Activated CD4-positive, CD25-positive, alpha-beta regulatory T cell treated with anti-CD3 and anti-CD28 coated beads, Interleukin-2, amount 50 U/mL, for 16 hours (primary cell): Measurements from ENCODE around the gene SHISAL1.

Experiments
- DNase-seq: peaks from one replicate; pipeline ENCODE4 v3.0.0-alpha.2; 2020; ENCODE audit warnings: low read depth, low spot score

SHISAL1 gene

DNA sequence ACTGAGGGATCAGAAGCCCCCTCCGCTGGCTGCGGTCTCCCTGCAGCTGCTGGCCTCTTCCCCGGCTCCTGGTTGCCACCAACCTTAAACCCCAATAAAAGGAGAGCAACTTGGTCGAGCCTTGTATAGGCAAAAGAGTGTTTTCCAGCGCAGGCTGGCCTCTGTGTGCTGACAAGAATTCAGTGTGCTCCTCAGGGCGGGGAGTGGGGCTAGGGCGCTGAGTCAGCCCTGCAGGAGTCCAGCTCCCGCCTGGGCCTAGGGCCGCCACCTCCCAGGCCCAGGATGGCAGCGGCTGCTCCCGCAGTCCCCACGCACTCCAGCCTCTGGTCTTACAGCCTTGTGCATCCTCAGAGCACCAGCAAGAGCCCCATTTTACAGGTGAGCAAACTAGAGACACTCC is at the start of gene SHISAL1:
Gene SHISAL1, minus strand, starts transcription at position 186 of the 400 bp plus-strand sequence. CDS start 12,006 bp downstream, outside the sequence.
- no peak for DNase-seq

DNA sequence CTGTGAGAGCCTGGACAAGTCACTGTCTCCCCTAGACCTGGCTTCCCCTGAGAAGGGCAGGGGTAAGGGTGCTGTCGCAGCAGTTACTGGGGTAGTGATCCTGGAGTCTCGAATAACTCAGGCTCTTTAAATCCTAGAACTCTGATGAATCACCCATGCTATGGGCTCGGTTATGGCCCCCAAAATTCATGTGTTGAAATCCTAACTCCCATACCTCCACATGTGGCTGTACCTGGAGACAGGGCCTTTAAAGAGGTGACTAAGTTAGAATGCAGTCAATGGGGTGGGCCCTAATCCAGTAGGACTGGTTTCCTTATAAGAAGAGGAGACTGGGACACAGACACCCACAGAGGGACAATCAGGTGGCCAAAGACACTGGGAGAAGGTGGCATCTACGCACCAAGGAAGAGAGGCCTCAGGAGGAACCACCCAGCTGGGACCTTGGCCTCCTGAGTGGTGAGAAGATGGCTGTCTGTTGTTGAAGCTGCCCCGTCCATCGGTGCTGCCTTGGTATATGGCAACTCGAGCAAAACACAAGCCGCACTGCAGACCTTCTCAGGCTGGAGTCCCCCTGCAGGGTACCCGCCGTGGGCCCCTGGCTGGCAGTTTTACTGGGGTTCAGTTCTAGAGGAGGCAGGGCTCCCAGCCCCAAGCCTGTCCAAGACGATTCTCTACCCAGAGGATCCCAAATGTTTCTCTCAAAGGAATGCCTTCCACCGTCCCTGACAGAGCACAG is 48.8 kb upstream of the SHISAL1 start:
- no peak for DNase-seq

- no peak for DNase-seq
These were observed 48.1 kb upstream of the SHISAL1 start for GRCh38 chr22:44360668-44361381.

DNA sequence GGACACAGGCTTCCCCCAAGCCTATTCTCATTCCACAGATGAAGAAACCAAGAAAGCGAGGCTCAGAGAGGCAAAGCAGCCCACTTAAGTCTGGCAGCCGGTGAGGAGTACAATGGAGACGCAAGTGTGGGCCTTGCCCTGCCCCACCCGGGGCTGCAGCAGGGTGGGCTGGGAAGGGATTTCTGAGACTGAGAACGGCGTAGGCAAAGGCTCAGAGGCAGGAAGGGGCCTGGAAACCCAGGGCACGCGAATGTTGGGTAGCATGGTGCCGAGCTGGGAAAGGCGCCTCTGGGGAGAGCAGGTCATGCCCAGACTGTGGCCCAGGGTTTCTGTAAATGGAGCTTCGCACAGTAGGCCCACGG is 47.5 kb upstream of the SHISAL1 start:
- DNase-seq: no peak

DNA sequence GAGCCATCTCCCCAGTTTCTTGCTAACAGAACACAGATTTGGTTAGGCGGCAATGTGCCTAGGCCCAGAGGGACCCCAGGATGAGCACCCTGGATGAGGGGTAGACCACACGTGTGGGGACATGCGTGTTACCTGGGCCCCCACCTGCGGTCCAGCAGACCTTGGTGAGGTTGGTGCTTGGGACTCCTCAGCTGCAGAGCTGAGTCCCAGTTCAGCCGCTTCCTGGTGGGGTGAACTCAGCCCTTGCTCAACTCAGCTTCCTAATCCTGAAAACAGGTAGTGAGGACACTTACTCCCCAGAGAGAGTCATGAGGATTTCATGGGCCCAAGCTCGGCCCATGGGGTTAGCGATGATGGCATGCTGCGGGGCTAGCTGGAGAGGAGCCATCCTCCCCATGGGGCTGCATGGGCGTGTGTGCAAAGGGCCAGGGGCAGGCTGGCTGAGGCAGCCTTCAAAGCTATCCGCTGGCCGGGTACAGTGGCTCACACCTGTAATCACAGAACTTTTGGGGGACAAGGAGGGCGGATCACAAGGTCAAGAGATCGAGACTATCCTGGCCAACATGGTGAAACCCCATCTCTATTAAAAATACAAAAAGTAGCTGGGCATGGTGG is 46.9 kb upstream of the SHISAL1 start:
- DNase-seq: no peak

- no peak for DNase-seq
These were observed 46.1 kb upstream of the SHISAL1 start for GRCh38 chr22:44358709-44359440.

DNA sequence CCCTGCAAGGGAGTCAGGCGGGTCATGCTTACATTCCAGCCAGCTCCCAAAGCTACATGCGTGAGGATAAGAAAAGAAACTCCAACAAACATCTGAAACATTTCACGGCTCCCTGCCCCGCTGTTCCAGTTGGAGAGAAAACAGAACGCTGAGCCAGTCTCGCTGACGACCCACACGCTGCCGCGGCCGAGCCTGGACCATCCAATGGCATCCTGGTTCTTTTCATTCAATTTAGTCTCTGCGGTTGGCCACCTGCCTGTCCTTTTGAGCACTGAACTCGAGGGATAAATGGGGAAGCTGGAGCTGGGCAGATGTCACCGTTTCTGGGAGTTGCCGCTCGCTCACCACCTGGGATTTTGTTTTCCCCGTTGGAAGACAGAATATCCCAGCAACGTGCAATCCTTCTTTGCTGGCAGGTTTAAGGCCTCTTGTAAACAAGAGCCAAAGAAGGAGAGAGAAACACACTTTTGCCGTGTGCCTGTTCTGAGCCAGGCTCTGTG is 45.3 kb upstream of the SHISAL1 start:
- DNase-seq: no peak

- DNase-seq: no peak
These were observed 44.7 kb upstream of the SHISAL1 start for GRCh38 chr22:44357296-44357965.

- DNase-seq: no peak
These were observed 42.9 kb upstream of the SHISAL1 start for GRCh38 chr22:44355716-44356070.

- DNase-seq: no peak
These were observed 41.5 kb upstream of the SHISAL1 start for GRCh38 chr22:44354288-44354687.

- no peak for DNase-seq
These were observed 40.3 kb upstream of the SHISAL1 start for GRCh38 chr22:44353041-44353440.

DNA sequence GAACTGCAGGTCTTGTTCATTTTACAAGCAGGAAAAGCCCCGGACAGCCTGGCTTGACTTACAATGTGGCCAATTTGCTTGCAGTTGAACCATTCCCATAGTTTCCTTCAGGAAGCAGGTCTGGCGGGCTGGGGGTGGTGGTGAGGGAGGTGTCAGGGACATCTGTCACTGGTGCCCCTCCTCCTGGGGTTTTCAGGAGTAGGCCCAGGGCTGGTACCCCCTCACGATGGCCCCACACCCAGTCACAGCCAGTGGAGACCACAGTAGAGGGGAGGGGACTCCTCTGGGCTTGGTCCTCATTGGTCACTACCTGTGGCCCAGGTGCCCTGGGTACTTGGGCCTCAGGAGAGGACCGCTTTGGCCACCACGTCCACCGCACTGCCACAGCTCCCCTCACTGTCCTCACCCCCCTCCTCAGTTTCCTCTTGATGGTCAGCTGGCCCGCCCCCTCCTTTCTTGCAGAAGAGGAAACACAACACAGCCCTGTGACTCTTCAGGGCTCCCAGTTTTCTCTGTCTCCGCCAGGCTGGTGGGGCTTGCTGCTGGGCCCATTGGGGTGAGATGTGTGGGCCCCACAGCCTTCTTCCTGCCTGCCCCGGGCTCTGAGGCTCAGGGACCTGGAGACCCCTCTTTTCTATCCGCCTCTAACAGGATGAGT is 39.8 kb upstream of the SHISAL1 start:
- no peak for DNase-seq

- DNase-seq: no peak
These were observed 39.1 kb upstream of the SHISAL1 start for GRCh38 chr22:44351685-44352377.

DNA sequence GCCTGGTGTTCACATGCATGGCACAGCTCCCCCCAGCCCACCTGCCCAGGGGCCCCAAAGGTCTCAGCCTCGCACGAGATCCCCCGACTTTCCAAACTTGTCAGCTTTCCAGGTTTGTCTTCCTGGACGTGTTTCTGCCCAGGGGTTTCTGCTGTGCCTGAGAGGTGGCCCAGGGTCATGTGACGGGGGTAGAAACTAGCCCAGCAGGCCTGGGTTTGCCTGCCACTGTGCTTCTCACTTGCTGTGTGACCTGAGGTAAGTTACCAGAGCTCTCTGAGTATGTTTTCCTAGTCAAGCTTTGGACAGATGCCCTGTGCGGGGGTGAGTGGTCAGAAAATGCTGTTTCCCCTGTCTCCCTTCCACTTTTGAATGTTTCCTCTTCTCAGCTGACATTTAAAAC is 38.3 kb upstream of the SHISAL1 start:
- no peak for DNase-seq

GRCh38 chr22:44349594-44349993 is 36.8 kb upstream of the SHISAL1 start:
- no peak for DNase-seq

GRCh38 chr22:44348971-44349560 is 36.3 kb upstream of the SHISAL1 start:
- DNase-seq: no peak

DNA sequence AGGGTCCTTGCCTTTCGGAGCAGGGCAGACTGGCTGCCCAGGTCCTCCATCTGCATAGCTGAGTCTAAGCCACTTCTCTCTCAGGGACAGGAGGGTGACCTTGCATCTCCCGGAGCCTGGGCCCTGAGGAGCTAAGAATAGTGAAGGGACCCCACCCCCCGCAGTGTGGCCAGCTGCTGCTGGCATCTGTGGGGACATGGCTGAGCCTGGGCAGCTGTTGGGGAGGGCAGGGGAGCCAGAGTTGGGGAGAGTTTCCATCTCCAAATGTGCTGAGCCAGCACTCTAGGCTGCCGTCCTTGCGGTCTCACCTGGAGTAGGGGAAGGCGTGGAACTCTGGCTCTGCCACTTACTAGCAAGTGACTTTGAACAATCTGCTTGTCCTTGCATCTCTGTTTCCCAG is 34.8 kb upstream of the SHISAL1 start:
- DNase-seq: no peak

DNA sequence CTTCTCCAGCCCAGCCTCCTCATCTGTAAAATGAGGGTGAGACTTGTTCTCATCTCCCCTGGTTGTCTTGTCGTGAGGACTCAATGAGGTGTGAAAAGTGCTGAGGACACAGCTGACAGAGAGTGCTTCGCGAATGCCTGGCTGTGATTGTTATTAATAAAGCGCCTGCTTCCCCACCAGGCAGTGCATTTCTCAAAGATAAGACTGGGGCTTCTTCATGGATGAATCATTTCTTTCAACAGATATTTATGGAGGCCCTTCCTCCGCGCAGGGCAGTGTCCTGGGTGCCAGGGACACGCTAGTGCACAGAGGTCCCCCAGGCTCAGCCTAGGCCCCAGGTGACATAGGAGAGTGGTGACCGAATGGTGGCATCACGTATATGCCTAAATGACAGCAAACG is 34.3 kb upstream of the SHISAL1 start:
- no peak for DNase-seq

DNA sequence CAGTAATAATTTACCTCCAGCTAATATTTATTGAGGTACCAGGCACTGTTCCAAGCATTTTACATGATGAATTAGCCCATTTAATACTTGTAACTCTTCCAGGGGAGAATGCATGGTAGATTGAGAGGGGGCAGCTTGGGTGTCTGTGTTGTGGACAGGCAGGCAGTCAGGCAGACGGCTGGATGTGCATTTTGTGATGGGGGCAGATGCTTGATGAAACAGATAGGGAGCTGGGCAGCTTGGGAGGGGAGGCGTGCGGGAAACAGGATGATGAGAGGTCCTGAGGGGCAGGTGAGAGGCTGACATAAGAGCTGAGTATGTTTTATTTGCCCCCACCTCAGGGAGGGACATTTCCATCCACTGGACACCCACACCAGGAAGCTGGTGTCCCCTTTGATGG is 33.1 kb upstream of the SHISAL1 start:
- no peak for DNase-seq

- DNase-seq: no peak
These were observed 31.7 kb upstream of the SHISAL1 start for GRCh38 chr22:44344407-44344806.
